Effector memory CD8-positive, alpha-beta T cell (primary cell): ENCODE data around the gene INF2.
"Not testable (repeated sequence)": the region's sequence is repeated elsewhere in the genome, so short reads cannot be mapped to it uniquely, and the experiment has no call there.

Experiments used
- ATAC-seq: fragments of 150-1000 bp; cut with Tn5 transposase; replicated peaks from 2 replicates; pipeline ENCODE4 v1.10.0; 2021; ENCODE audit warnings: mild to moderate bottlenecking, moderate library complexity
- DNase-seq, 3 experiments: peaks; one replicate each; pipeline ENCODE4 v3.0.0; 2021
- H3K27ac Mint-ChIP-seq, 2 donors: one replicate each; pipeline ENCODE4 v1.8.0; 2022; ENCODE audit warnings: mild to moderate bottlenecking in 2 of 2, mixed read lengths in 2 of 2, moderate library complexity in 2 of 2
- H3K27me3 Mint-ChIP-seq, 2 donors: one replicate each; pipeline ENCODE4 v1.8.0; 2022; ENCODE audit warnings: mixed read lengths in 2 of 2
- H3K36me3 Mint-ChIP-seq: one replicate; pipeline ENCODE4 v1.8.0; 2022; ENCODE audit warnings: mild to moderate bottlenecking, moderate library complexity, mixed read lengths; ENCODE audit not compliant: insufficient read depth
- H3K4me1 Mint-ChIP-seq, 2 donors: one replicate each; pipeline ENCODE4 v1.8.0; 2022; ENCODE audit warnings: low read depth in 2 of 2, mixed read lengths in 2 of 2
- H3K4me3 Mint-ChIP-seq, 2 donors: one replicate each; pipeline ENCODE4 v1.8.0; 2022; ENCODE audit warnings: mild to moderate bottlenecking in 2 of 2, mixed read lengths in 2 of 2, moderate library complexity in 2 of 2
- H3K9me3 Mint-ChIP-seq, 2 donors: one replicate each; pipeline ENCODE4 v1.8.0; 2022; ENCODE audit warnings: mixed read lengths in 2 of 2

Gene INF2

GRCh38 chr14:104745431-104745830 lies 56.0 kb downstream of the INF2 start:
- no peaks in the 10 kb centered on the region for H3K36me3 Mint-ChIP-seq
- no peak for ATAC-seq
- no peaks in the 10 kb centered on the region for H3K9me3 Mint-ChIP-seq
- H3K4me3 Mint-ChIP-seq, result no peak overlapping the region
- no peak for DNase-seq
- H3K27ac Mint-ChIP-seq, result peak overlapping the region in 1 of 2 donors; percentile 55
- H3K4me1 Mint-ChIP-seq, result peaks cover 0 to 5% of the 10 kb centered on the region in 2 donors
- peaks cover 4 to 9% of the 10 kb centered on the region in 2 donors for H3K27me3 Mint-ChIP-seq

- DNase-seq (no peak), ATAC-seq (peak; percentile 33)
- Mint-ChIP-seq H3K27me3 (peaks cover 4 to 9% of the 10 kb centered on the region in 2 donors), H3K9me3 (no peaks in the 10 kb centered on the region), H3K4me1 (peaks cover 0 to 5% of the 10 kb centered on the region in 2 donors), H3K4me3 (no peak overlapping the region), H3K27ac (peak overlapping the region in 1 of 2 donors; percentile 55), H3K36me3 (no peaks in the 10 kb centered on the region)
These were observed 56.7 kb downstream of the INF2 start for GRCh38 chr14:104746071-104746545.

- ATAC-seq (no peak), DNase-seq (no peak)
- Mint-ChIP-seq H3K27me3 (no peaks in the 10 kb centered on the region), H3K27ac (no peak overlapping the region), H3K4me1 (peaks cover 0 to 5% of the 10 kb centered on the region in 2 donors), H3K9me3 (no peaks in the 10 kb centered on the region), H3K4me3 (no peak overlapping the region), H3K36me3 (no peaks in the 10 kb centered on the region)
These were observed 57.6 kb downstream of the INF2 start for GRCh38 chr14:104746934-104747481.

GRCh38 chr14:104747876-104748275 lies 58.5 kb downstream of the INF2 start:
- Mint-ChIP-seq H3K36me3 (peaks cover 8% of the 10 kb centered on the region), H3K9me3 (no peaks in the 10 kb centered on the region), H3K4me1 (peaks cover 0 to 8% of the 10 kb centered on the region in 2 donors), H3K27me3 (no peaks in the 10 kb centered on the region), H3K4me3 (no peak overlapping the region), H3K27ac (no peak overlapping the region)
- DNase-seq (no peak), ATAC-seq (no peak)

- Mint-ChIP-seq H3K4me1 (peaks cover 7 to 18% of the 10 kb centered on the region in 2 donors), H3K27ac (peak overlapping the region in 1 of 2 donors; percentile 19), H3K9me3 (no peaks in the 10 kb centered on the region), H3K4me3 (no peak overlapping the region), H3K36me3 (peaks cover 20% of the 10 kb centered on the region), H3K27me3 (no peaks in the 10 kb centered on the region)
- DNase-seq (no peak), ATAC-seq (no peak)
These were observed 59.8 kb downstream of the INF2 start for GRCh38 chr14:104749111-104749649.

- Mint-ChIP-seq H3K4me3 (peak overlapping the region in 1 of 2 donors; percentile 25), H3K27ac (no peak overlapping the region), H3K9me3 (no peaks in the 10 kb centered on the region), H3K4me1 (peaks cover 18 to 27% of the 10 kb centered on the region in 2 donors), H3K36me3 (peaks cover 21% of the 10 kb centered on the region), H3K27me3 (no peaks in the 10 kb centered on the region)
- no peak for ATAC-seq
- no peak for DNase-seq
These were observed 60.8 kb downstream of the INF2 start for GRCh38 chr14:104750056-104750752.

GRCh38 chr14:104750753-104751057 lies 61.3 kb downstream of the INF2 start:
- peak overlapping the region in 1 of 2 donors; percentile 10 for H3K4me3 Mint-ChIP-seq

GRCh38 chr14:104751539-104752422 lies 62.4 kb downstream of the INF2 start:
- Mint-ChIP-seq H3K4me1 (peaks cover 19 to 32% of the 10 kb centered on the region in 2 donors), H3K36me3 (peaks cover 29% of the 10 kb centered on the region), H3K9me3 (no peaks in the 10 kb centered on the region), H3K27ac (peak overlapping the region; percentile 96 to 97), H3K27me3 (no peaks in the 10 kb centered on the region), H3K4me3 (peak overlapping the region; percentile 88 to 89)
- ATAC-seq (no peak), DNase-seq (peak in 1 of 3 experiments; percentile 19)

More at GRCh38 chr14:104750753-104751057, 61.3 kb downstream of the INF2 start:
- H3K27me3 Mint-ChIP-seq, H3K27ac Mint-ChIP-seq, ATAC-seq, DNase-seq, H3K9me3 Mint-ChIP-seq: not testable (repeated sequence)
- Mint-ChIP-seq H3K4me1 (peaks cover 19 to 29% of the 10 kb centered on the region in 2 donors), H3K36me3 (peaks cover 23% of the 10 kb centered on the region)

GRCh38 chr14:104752423-104752734 lies 63.0 kb downstream of the INF2 start:
- H3K4me1 Mint-ChIP-seq, result peaks cover 19 to 32% of the 10 kb centered on the region in 2 donors
- no peaks in the 10 kb centered on the region for H3K27me3 Mint-ChIP-seq
- peak in 1 of 3 experiments; percentile 99 for DNase-seq
- peaks cover 35% of the 10 kb centered on the region for H3K36me3 Mint-ChIP-seq
- ATAC-seq, result no peak
- peak overlapping the region; percentile 96 to 97 for H3K27ac Mint-ChIP-seq
- H3K9me3 Mint-ChIP-seq, result no peaks in the 10 kb centered on the region
- H3K4me3 Mint-ChIP-seq, result peak overlapping the region; percentile 88 to 89

GRCh38 chr14:104752735-104753527 lies 63.5 kb downstream of the INF2 start, which contains the start of gene SIVA1:
Gene SIVA1 (plus strand): TSS chr14:104753147. CDS start chr14:104753202, 55 bp downstream.
- H3K9me3 Mint-ChIP-seq, result no peaks in the 10 kb centered on the region
- peak within 1 kb of the TSS; percentile 88 to 89 for H3K4me3 Mint-ChIP-seq
- peak within 1 kb of the TSS; percentile 96 to 97 for H3K27ac Mint-ChIP-seq
- ATAC-seq (peak; percentile 87), DNase-seq (peak; percentile 97 to 100 (median 99))
- H3K36me3 Mint-ChIP-seq, result peaks cover 35% of the 10 kb centered on the region
- no peaks in the 10 kb centered on the region for H3K27me3 Mint-ChIP-seq
- peaks cover 19 to 34% of the 10 kb centered on the region in 2 donors for H3K4me1 Mint-ChIP-seq

- Mint-ChIP-seq H3K27ac (peak overlapping the region; percentile 96 to 97), H3K9me3 (no peaks in the 10 kb centered on the region), H3K4me3 (peak overlapping the region; percentile 88 to 89), H3K36me3 (peaks cover 39% of the 10 kb centered on the region), H3K4me1 (peaks cover 19 to 34% of the 10 kb centered on the region in 2 donors), H3K27me3 (no peaks in the 10 kb centered on the region)
- no peak for DNase-seq
- ATAC-seq, result no peak
These were observed 64.3 kb downstream of the INF2 start for GRCh38 chr14:104753528-104754212.

- Mint-ChIP-seq H3K36me3 (peaks cover 46% of the 10 kb centered on the region), H3K9me3 (no peaks in the 10 kb centered on the region)
- ATAC-seq, result no peak
These were observed 64.9 kb downstream of the INF2 start for GRCh38 chr14:104754213-104754851.

More at GRCh38 chr14:104754213-104754851, 64.9 kb downstream of the INF2 start:
- DNase-seq, result no peak
- H3K27me3 Mint-ChIP-seq, result no peaks in the 10 kb centered on the region
- H3K4me3 Mint-ChIP-seq, result peak overlapping the region; percentile 88 to 89
- H3K27ac Mint-ChIP-seq, result peak overlapping the region; percentile 96 to 97
- H3K4me1 Mint-ChIP-seq, result peaks cover 19 to 34% of the 10 kb centered on the region in 2 donors
